NCI-H1417 treated with DMSO at 0.1 percent for 48 hours (cell line): Measurements from ENCODE around the gene KRTAP3-1.
"Not testable (repeated sequence)": the region's sequence is repeated elsewhere in the genome, so short reads cannot be mapped to it uniquely, and the experiment has no call there.

Source experiments
- DNase-seq: peaks from one replicate; lab custom pipeline; 2025; lab: John Stamatoyannopoulos, UW

The KRTAP3-1 gene

DNA sequence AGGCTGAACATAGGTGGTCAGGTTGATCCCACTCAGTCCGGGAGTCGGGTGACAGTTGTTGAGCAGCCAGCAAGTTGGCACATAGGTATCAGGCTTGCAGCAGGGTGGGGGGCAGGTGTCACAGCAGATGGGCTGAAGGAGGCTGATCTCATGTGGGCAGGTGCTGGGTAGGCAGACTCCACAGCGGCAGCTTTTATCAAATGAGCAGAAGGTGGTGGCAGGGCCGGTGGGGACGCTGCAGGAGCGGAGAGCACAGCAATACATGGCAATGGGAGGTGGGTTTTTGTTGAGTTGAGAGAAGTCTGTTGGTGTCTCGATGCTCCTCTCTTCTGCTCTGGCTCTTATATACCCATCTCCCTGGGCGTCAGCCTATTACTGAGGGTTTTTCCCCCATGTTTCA, at the start of gene KRTAP3-1:
Gene KRTAP3-1 (minus strand): TSS at position 318 of the 400 bp plus-strand sequence. CDS start 54 bp downstream, at position 264.
- DNase-seq, result no peak

DNA sequence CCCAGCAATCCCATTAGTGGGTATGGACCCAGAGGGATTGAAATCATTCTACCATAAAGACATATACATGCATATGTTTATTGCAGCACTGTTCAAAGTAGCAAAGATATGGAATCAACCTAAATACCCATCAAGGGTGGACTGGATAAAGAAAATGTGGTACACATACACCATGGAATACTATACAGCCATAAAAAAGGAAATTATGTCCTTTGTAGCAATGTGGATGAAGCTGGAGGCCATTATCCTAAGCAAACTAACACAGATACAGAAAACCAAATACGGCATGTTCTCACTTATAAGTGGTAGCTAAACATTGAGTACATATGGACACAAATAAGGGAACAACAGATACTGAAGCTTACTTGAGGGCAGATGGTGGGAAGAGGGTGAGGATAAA, 48.6 kb upstream of the KRTAP3-1 start:
- no peak for DNase-seq

DNA sequence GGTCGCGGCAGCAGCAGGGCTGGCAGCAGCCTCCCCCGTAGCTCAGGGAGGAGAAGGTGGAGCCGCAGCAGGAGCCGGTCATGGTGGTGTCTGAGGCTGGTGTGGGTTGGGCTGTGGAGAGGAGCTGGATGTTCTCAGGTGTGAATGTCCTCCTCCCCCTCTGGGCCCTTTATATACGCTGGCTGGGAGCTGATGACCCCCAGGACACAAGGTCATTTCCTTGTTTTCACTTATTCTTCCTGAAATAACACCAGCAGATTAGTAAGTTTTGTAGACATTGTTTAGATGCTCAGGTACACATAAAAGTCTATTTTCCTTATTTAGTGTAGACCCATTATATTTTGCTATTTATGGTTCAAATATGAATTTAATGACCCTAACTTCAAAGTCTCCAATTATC, 46.2 kb upstream of the KRTAP3-1 start, which contains the start of gene KRTAP2-2:
Gene KRTAP2-2 (minus strand): TSS at position 101 of the 400 bp plus-strand sequence. CDS start 19 bp downstream, at position 82.
- DNase-seq, result not testable (repeated sequence)

DNA sequence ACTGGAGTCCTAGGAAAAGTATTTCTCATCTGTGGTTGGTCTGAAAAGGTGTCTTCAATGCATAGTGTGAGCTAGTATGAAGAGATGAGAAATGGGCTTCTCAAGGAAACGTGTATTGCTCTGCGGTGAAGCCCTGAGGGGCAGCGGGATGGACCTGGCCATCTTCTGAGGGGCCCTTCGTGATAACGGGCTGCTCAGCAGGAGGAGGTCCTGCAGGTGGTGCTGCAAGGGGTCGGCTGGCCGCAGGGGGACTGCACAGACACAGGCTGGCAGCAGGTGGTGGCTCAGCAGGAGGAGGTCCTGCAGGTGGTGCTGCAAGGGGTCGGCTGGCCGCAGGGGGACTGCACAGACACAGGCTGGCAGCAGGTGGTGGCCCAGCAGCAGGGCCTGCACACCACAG, 45.6 kb upstream of the KRTAP3-1 start:
- not testable (repeated sequence) for DNase-seq

DNA sequence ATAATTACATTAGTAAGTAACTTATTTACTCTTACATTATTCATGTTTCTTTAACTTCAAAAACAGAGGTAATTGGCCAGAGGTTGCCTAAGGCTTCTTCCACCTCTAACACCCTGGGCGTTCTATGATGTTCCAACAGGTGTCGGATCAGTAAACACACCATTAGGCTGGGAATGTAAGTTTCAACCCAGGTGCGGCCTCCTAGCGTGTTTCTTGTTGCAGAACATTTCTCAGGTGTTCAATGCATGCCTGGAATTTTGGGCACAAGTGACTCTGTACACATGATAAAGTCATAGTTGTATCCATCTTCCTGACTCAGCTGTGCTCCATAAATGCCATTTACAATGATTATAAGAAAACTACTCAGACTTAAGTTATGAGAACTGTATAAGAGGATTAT, 45.1 kb upstream of the KRTAP3-1 start:
- no peak for DNase-seq

DNA sequence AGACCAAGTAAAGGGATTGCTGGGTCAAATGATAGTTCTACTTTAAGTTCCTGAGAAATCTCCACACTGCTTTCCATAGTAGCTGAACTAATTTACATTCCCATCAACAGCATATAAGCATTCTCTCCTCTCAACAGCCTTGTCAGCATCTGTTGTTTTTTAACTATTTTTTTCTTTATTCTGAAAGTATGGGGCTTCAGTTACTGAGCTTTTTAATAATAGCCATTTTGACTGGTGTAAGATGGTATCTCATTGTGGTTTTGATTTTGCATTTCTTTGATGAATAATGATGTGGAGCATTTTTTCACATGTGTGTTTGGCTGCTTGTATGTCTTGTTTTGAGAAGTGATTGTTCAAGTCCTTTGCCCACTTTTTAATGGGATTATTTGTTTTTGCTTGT, 43.6 kb upstream of the KRTAP3-1 start:
- no peak for DNase-seq

DNA sequence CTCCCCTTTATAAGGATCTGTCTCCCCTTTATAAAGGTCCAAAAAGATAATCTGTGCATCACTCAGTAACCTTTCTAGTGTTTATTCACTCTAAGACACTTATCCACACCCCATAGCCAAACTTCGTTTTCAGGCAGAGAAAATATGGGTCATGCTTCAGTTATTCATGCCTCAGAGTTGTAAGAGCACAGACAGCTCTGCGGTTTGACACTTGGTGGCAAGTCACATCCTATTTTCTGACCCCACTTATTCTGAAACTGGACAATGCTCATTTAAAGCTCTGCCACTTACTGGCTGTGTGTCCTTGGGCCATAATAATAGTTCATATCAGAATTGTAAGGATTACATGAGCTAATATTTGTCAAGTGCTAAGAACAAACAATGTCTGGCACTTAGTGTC, 40.2 kb upstream of the KRTAP3-1 start:
- no peak for DNase-seq

DNA sequence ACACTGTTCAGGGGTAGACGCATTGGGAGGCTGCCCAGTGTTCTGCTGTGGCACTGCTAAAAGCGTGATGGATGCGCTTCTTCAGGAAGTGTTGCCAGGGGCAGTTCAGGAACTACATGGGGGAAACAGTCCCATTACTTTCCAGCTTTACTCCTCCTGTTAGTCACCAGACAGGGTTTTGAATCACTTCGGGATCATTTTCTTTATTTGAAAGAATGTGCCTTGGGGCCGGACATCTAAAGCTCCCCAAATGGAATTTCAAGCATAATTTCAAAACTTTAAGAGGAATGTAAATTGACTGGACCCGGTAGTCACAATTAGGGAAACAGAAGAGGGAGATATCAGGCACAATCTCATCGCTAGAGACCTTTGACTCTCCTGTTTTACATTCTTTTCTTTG, 39.5 kb upstream of the KRTAP3-1 start:
- no peak for DNase-seq

DNA sequence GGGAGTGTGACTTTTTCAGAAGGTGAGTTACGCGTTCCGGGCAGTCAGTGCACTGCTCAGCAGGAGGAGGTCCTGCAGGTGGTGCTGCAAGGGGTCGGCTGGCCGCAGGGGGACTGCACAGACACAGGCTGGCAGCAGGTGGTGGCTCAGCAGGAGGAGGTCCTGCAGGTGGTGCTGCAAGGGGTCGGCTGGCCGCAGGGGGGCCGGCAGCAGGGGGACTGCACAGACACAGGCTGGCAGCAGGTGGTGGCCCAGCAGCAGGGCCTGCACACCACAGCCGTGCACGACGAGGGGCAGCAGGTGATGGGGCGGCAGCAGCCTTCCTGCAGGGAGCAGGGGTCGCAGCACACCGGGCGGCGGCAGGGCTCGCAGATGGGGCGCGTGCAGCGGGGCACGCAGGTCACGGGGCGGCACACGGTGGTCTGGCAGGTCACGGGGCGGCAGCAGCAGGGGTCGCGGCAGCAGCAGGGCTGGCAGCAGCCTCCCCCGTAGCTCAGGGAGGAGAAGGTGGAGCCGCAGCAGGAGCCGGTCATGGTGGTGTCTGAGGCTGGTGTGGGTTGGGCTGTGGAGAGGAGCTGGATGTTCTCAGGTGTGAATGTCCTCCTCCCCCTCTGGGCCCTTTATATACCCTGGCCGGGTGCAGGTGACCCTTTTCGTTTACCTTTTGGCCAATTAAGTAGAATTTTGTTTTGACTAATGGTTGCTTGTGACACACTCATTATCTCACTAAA, 38.0 kb upstream of the KRTAP3-1 start, which contains the start of gene KRTAP2-1:
Gene KRTAP2-1 (minus strand): TSS at position 582 of the 731 bp plus-strand sequence. CDS start 49 bp downstream, at position 533.
- not testable (repeated sequence) for DNase-seq

DNA sequence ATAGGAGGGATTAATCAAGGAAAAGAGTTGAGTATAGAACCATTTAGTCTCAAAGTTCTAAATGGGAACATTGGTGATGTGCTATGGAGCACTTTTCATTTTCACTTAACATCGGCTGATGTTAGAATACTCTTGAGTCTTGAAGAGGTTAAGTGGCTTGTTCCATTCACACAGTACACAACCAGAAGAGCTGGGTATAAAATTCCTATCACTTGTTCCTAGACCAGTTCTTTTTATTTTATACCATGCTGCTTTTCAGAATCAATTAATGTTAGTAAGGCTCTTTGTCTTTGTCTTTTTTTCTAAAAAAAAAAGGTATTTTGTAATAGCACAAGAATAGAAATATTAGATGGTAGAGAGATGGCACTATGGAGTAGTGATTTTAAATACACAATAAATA, 34.0 kb upstream of the KRTAP3-1 start:
- DNase-seq, result no peak

DNA sequence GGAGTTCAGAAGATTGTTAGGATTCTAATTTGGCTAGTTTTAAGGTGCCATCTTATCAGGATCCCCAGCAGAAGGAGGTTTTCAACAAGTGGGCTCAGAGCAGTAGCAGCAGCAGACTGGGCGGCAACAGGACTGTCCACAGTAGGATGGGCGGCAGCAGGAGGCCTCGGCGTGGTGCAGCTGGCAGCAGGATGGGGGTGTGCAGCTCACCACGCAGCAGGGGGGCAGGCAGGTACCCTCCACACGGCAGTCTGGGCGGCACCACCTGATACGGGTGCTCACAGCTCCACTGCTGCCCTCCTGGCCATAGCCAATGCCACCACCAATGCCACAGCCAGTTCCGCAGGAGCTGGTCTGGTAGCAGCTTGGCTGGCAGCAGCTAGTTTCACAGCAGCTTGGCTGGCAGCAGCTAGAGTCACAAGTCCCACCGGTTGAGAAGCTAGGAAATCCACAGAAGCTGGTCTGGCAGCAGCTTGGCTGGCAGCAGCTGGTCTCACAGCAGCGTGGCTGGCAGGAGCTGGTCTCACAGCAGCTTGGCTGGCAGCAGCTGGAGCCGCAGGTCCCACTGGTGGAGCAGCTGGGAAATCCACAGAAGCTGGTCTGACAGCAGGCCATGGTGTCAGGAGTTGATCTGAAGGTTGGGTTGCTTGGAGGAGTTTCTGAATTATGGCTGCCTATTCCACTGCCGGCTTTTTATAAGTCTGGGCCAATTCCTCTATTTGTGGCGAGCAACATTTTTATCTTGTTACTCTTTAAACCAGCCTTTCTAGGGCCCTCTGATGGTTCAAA, 32.0 kb upstream of the KRTAP3-1 start, which contains the start of gene KRTAP1-1:
Gene KRTAP1-1 (minus strand): TSS at position 668 of the 789 bp plus-strand sequence. CDS start 53 bp downstream, at position 615.
- not testable (repeated sequence) for DNase-seq

DNA sequence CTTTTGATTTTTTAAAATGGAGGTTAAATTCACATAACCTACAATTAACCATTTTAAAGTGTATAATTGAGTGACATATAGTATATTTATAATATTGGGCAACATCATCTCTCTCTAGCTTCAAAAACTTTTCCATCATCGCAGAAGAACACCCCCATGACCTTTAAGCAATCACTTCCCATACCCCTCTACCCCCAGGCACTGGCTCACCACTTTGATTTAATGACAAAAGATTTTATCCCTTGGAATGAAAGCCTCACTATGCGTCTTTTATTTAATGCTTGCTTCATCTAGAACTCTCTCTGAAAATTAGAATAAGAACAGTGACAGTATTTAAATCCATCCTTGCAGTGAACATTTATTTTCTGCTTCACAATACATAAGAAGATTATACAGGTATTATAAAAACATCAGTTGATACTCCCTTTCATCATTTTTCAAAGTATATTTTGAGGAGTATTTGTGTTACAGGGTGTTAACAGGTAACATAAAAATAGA, 29.0 kb upstream of the KRTAP3-1 start:
- no peak for DNase-seq

DNA sequence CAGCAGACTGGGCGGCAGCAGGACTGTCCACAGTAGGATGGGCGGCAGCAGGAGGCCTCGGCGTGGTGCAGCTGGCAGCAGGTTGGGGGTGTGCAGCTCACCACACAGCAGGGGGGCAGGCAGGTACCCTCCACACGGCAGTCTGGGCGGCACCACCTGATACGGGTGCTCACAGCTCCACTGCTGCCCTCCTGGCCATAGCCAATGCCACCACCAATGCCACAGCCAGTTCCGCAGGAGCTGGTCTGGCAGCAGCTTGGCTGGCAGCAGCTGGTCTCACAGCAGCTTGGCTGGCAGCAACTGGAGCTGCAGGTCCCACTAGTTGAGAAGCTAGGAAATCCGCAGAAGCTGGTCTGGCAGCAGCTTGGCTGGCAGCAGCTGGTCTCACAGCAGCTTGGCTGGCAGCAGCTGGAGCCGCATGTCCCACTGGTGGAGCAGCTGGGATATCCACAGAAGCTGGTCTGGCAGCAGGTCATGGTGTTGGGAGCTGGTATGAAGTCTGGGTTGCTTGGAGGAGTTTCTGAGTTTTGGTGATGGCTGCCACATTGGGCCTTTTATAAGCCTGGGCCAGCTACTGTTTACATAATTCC, 25.5 kb upstream of the KRTAP3-1 start, which contains the start of gene KRTAP1-3:
Gene KRTAP1-3 (minus strand): TSS at position 529 of the 590 bp plus-strand sequence. CDS start 53 bp downstream, at position 476.
- DNase-seq, result not testable (repeated sequence)

DNA sequence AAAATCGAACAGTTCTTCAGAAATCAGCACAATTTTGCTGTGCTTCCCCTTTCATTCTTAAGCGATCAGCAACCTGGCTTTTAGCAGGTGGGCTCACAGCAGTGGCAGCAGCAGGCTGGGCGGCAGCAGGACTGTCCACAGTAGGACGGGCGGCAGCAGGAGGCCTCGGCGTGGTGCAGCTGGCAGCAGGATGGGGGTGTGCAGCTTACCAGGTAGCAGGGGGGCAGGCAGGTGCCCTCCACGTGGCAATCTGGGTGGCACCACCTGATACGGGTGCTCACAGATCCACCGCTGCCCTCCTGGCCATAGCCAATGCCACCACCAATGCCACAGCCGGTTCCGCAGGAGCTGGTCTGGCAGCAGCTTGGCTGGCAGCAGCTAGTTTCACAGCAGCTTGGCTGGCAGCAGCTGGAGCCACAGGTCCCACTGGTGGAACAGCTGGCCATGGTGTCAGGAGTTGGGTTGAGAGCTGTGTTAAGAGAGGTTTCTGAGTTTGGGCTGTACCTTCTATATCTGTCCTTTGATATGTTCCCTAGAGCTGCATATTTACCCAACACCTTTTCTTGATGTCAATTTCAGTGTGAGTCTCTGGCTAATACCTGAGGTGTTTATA, 20.8 kb upstream of the KRTAP3-1 start, which contains the start of gene KRTAP1-4:
Gene KRTAP1-4 (minus strand): TSS at position 563 of the 613 bp plus-strand sequence. CDS start 117 bp downstream, at position 446.
- no peak for DNase-seq

DNA sequence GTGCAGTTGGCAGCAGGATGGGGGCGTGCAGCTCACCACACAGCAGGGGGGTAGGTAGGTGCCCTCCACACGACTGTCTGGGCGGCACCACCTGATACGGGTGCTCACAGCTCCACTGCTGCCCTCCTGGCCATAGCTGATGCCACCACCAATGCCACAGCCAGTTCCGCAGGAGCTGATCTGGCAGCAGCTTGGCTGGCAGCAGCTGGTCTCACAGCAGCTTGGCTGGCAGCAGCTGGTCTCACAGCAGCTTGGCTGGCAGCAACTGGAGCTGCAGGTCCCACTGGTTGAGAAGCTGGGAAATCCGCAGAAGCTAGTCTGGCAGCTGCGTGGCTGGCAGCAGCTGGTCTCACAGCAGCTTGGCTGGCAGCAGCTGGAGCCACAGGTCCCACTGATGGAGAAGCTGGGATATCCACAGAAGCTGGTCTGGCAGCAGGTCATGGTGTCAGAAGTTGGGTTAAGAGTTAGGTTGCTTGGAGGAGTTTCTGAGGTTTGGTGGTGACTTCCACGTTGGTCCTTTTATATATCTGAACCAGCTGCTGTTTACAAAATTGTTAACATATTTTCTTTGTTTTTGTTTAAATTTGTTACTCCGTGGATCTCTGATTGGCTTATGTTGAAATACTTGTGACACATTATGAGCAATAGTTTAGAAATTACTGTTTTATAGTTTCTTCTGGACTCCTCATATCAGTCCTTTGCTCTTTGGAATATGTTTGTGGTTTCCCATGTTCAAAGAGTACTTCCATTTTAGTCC, 18.0 kb upstream of the KRTAP3-1 start, which contains the start of gene KRTAP1-5:
Gene KRTAP1-5 (minus strand): TSS at position 494 of the 757 bp plus-strand sequence. CDS start 53 bp downstream, at position 441.
- DNase-seq, result no peak

DNA sequence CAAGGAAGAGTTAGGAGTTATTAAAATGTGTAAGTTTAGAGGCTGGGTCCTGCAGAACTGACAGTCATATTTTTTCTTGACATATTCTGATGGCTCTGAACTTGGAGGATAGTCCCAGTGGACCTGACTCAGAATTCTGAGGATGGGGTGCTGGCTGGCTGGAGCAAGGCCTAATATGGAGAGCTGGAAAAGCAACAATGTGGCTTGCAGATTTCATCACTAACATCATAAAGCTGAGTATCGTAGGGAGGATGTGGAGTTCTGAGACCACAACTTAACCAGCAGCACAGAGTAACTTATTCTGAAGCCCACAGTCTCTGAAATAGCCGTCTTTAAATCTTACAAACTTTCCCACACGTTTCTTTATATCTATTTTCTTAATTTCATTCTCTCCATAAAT, 15.8 kb upstream of the KRTAP3-1 start:
- DNase-seq, result no peak

DNA sequence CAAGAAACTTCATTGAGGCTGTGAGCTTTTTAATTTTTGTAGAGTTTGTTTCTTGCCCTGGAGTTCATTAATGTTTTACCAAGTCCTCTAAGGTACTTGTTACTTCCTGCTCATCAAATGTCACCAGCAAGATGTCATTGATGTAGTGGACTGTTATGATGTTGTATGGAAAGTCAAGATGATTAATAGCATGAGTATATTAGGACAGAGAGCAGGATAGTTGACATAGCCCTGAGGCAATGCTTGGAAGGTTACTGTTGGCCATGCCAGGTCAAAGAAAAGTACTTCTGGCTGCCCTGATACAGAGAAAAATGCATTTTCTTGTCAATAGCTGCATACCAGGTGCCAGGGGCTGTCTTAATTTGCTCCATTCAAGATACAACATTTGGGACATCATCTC, 11.4 kb upstream of the KRTAP3-1 start:
- no peak for DNase-seq

DNA sequence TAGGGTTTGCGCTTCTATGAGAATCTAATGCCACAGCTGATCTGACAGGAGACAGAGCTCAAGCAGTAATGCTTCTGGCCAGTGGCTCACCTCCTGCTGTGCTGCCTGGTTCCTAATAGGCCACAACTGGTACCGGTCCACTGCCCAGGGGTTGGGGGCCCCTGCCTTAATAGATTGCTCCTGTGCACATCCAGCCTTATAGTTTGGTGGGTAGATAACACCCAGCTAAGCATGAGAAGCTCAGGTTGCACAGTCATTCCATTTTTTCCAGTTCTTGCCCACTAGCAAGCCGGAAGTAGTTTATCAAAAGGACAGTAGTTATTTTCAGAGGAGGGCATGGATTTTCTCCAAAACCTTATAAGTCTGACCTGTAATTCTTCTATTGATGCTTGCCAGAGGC, 10.5 kb upstream of the KRTAP3-1 start:
- no peak for DNase-seq

DNA sequence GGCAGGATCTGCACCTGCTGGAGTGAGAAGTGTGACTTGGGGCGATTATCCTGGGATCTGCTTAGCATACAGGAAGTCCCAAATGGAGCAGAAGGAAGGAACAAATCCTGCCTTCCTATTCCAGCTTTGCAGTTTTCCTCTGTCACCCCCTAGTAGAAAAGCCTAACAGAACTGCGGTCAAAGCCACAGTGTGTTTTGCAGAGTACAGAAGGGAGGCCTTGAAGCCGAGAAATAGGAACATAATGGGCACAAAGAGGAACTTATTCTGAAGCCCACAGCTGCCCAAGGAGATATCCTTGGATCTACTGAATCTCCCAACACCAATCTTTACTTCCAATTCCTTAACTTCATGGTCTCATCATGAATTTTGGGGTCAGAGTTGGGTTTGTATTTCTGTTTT, 9.6 kb upstream of the KRTAP3-1 start:
- no peak for DNase-seq

DNA sequence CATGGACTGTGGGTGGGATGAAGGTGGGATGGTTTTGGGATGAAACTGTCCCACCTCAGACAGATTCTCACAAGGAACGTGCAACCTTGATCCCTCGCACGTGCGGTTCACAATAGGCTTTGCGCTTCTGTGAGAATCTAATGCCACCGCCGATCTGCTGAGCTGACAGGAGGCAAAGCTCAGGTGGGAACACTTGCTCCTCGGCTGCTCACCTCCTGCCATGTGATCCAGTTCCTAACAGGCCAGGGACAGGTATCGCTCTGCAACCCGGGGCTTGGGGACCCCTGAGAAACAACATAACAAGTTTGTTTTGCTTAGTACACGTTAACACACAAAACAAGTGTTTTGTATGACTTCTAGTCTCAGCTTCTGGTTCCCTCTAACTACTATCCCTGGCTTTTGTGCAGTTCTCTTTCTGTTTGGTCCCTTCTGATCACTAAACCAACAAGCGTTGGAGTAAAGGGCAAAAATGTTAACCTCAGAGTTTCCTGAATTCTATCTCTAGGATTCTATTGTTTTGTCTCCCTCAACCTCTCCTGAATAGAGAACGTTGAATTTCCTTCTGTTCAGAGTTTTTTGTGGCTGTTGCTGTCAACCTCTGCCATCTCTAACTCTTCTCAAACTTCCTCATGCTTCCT, 7.8 kb upstream of the KRTAP3-1 start:
- DNase-seq, result no peak
